ENCODE data around the gene S100Z. TPM values are rescaled to one million over a fixed set of nuclear protein-coding genes. Genes with fewer than 3 reads are reported as not detected.

Gene S100Z
- total and polyA plus RNA-seq, 2 of the 8 experiments (the other 6 are each of a cell fraction or from before 2014, with no cell fraction given) = 0.30 TPM; not detected in 1

- H4K5ac ChIP-seq (ENCODE audit: insufficient read length, low read depth, low read length) = no peak overlapping the region
- peaks cover 0 to 4% (median 0%) of the 10 kb centered on the region in 4 experiments; a peak in 2 of 7 replicates for H3K4me1 ChIP-seq (replicated peaks in 1 of 4; ENCODE audit: control insufficient read depth in 3 of 4, insufficient read depth in 4 of 4, low read length in 3 of 4)
- no peak overlapping the region for H3K4ac ChIP-seq (replicated peaks; ENCODE audit: insufficient read length, low read depth, low read length)
- no peak overlapping the region for H3K4me2 ChIP-seq (ENCODE audit: insufficient read depth in 1 of 2, low read depth in 2 of 2, low read length in 2 of 2)
- no peaks in the 10 kb centered on the region for H3K9me3 ChIP-seq (ENCODE audit: insufficient read depth in 2 of 2, low read depth in 1 of 2, low read length in 1 of 2)
- no peak overlapping the region for H3K27ac ChIP-seq (ENCODE audit: low read depth, low read length)
- WGBS, 2 experiments (ENCODE audit: extremely low coverage in 1 of 2, insufficient coverage in 1 of 2, insufficient read length in 1 of 2, insufficient replicate concordance in 2 of 2, low coverage in 1 of 2, low lambda C conversion rate in 2 of 2, missing lambda C conversion rate in 1 of 2) = 79% methylated on average over 7 of the region's 8 CpGs; no CpG with 5 or more reads in 1 of the 2 experiments
- H2AK5ac ChIP-seq (ENCODE audit: low read depth, low read length) = no peak overlapping the region
- no peaks in the 10 kb centered on the region for H3K23me2 ChIP-seq (ENCODE audit: low read depth, low read length)
- no peak overlapping the region for H2AFZ ChIP-seq (ENCODE audit: low read length)
- H3K36me3 ChIP-seq (ENCODE audit: control insufficient read depth in 2 of 4, insufficient read depth in 4 of 4, low read length in 3 of 4) = no peaks in the 10 kb centered on the region
- H3K4me3 ChIP-seq (ENCODE audit: extremely low read depth in 1 of 4, insufficient read depth in 2 of 4, low read depth in 3 of 4, low read length in 4 of 4) = no peak overlapping the region
- no peak overlapping the region for H2BK5ac ChIP-seq (ENCODE audit: low read depth, low read length)
- FAIRE-seq (peak; percentile 71), DNase-seq (ENCODE audit: low read depth in 1 of 2, low spot score in 2 of 2) (peak; percentile 47 to 86)
- H4K91ac ChIP-seq (replicated peaks; ENCODE audit: insufficient read length, low read length) = no peak overlapping the region
- POLR2A ChIA-PET (ENCODE audit: partially characterized antibody) = interaction anchor here (1.2 to 2.5 kb wide), 2 partner anchors 157 to 209 kb away, joined by 3 to 12 read pairs; no protein-coding TSS in a partner anchor
- no peak overlapping the region for H3K56ac ChIP-seq (replicated peaks; ENCODE audit: insufficient read length, low read depth, low read length)
- H4K8ac ChIP-seq (ENCODE audit: extremely low read depth, insufficient read depth, low read length) = no peak overlapping the region
- H2BK20ac ChIP-seq (ENCODE audit: low read length) = no peak overlapping the region
- H4K20me1 ChIP-seq (replicated peaks in 1 of 2; ENCODE audit: control insufficient read depth in 1 of 2, insufficient read depth in 2 of 2, low read length in 2 of 2) = no peaks in the 10 kb centered on the region
- H3K79me1 ChIP-seq (ENCODE audit: low read depth, low read length) = no peaks in the 10 kb centered on the region
- no peaks in the 10 kb centered on the region for H3K79me2 ChIP-seq (ENCODE audit: control insufficient read depth in 1 of 2, insufficient read depth in 2 of 2, low read length in 2 of 2)
- H3K18ac ChIP-seq (ENCODE audit: extremely low read depth, low read length) = no peak overlapping the region
- no peak overlapping the region for H2BK15ac ChIP-seq (ENCODE audit: low read length)
- H3K23ac ChIP-seq (ENCODE audit: insufficient read length) = no peak overlapping the region
- no peaks in the 10 kb centered on the region for H3K27me3 ChIP-seq (replicated peaks in 1 of 4; ENCODE audit: control insufficient read depth in 3 of 4, extremely low read depth in 1 of 4, insufficient read depth in 3 of 4, low read length in 3 of 4)
- no peak overlapping the region for H2BK120ac ChIP-seq (replicated peaks; ENCODE audit: low read depth, low read length)
- CTCF ChIA-PET (ENCODE audit: partially characterized antibody) = interaction anchor here (0.7 to 5.8 kb wide), 24 partner anchors 10 to 569 kb away, joined by 3 to 48 read pairs (median 4); partner anchors contain the start of genes AGGF1, CRHBP, F2RL1 and S100Z
- no peak overlapping the region for H3K14ac ChIP-seq (ENCODE audit: insufficient read length)
- no peak overlapping the region for H3K9ac ChIP-seq (replicated peaks in 1 of 4; ENCODE audit: extremely low read depth in 1 of 4, low read depth in 3 of 4, low read length in 3 of 4)
- H2BK12ac ChIP-seq (ENCODE audit: low read depth, low read length) = no peak overlapping the region
- TF ChIP-seq EGR1 (IDR thresholded peaks at IDR 0.05; ENCODE audit: borderline replicate concordance, low read depth, low read length) (no peak), RAD21 (IDR thresholded peaks at IDR 0.05 in 1 of 2, conservative IDR thresholded peaks at IDR 0.05 in 1 of 2; ENCODE audit: low read depth in 2 of 2, low read length in 2 of 2) (peak; percentile 97 to 99), RFX5 (IDR thresholded peaks at IDR 0.05; ENCODE audit: borderline replicate concordance, low read depth, low read length) (no peak), CTBP2 (IDR thresholded peaks at IDR 0.05; ENCODE audit: borderline replicate concordance, insufficient read depth, insufficient read length, low read length) (no peak), RXRA (IDR thresholded peaks at IDR 0.05; ENCODE audit: insufficient read depth, low read depth, low read length) (no peak), FOSL1 (IDR thresholded peaks at IDR 0.05; ENCODE audit: insufficient read depth, low read depth, low read length) (no peak), BACH1 (IDR thresholded peaks at IDR 0.05; ENCODE audit: low read length) (no peak), CTCF (IDR thresholded peaks at IDR 0.05; ENCODE audit: control extremely low read depth in 1 of 3, insufficient read depth in 1 of 3, low read depth in 1 of 3, low read length in 3 of 3) (peak in 2 of 3 experiments; percentile 76 to 80; a peak in 3 of 4 replicates)
These were observed 18.2 kb downstream of the S100Z start for GRCh38 chr5:76867827-76868693.
